HTR-8/SVneo (cell line): ENCODE measurements around the gene FAAP20.
"Not testable (repeated sequence)": the region's sequence is repeated elsewhere in the genome, so short reads cannot be mapped to it uniquely, and the experiment has no call there.

Experiments used
- DNase-seq: peaks from one replicate; pipeline ENCODE4 v3.0.0; 2011; ENCODE audit warnings: low spot score, mixed read lengths; ENCODE audit not compliant: insufficient read length
- FAIRE-seq: peaks from 2 replicates; lab custom pipeline; 2011; peaks lifted over from hg19 to GRCh38; lab: Jason Lieb, UNC

The FAAP20 gene

GRCh38 chr1:2166254-2166653 is 28.3 kb downstream of the FAAP20 start:
- no peak for FAIRE-seq
- DNase-seq, result no peak

DNA sequence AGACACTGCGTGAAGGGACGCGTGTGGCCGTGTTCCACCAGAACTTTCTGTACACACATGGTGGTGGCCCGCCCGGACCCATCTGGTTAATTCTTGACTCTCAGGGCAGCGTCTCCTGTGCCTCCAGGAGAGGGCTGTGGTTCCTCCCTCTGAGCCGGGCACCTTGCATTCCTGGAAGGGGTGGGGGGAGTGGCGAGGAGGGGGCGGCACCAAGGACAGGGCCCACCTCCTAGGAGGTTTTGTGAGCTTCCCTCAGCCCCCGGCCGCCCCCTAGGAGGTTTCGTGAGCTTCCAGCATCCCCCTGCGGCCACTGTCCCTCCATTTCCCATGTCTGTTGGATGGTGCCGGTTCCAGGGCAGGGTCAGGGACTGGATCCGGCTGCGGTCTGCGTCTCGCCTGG is 28.9 kb downstream of the FAAP20 start:
- DNase-seq, result no peak
- no peak for FAIRE-seq

GRCh38 chr1:2163205-2163604 is 31.4 kb downstream of the FAAP20 start:
- DNase-seq (no peak), FAIRE-seq (no peak)

- DNase-seq (no peak), FAIRE-seq (no peak)
Measured at GRCh38 chr1:2160451-2161300, 33.9 kb downstream of the FAAP20 start.

GRCh38 chr1:2159124-2159523 is 35.4 kb downstream of the FAAP20 start:
- DNase-seq (no peak), FAIRE-seq (no peak)

GRCh38 chr1:2158272-2158671 is 36.3 kb downstream of the FAAP20 start:
- no peak for FAIRE-seq
- DNase-seq, result no peak

- DNase-seq (no peak), FAIRE-seq (no peak)
Measured at GRCh38 chr1:2157856-2158255, 36.7 kb downstream of the FAAP20 start.

- DNase-seq (no peak), FAIRE-seq (no peak)
Measured at GRCh38 chr1:2156866-2157265, 37.7 kb downstream of the FAAP20 start.

DNA sequence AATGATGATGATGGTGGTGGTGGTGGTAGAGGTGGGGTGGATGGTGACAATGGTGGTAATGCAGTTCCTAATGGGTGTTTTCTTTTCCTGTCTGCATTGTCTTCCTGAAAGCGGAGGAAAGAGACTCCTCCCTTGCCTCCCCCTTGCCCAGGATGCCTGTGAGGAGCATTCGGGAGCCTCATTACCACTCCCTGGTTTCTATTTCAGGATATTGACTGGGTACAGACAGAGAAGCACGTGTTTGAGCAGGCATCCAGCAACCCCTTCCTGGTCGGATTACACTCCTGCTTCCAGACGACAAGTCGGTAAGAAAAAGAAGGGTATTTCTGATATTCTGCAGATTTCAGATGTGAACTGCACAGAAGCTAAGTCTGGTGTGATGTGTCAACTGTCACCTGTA is 38.8 kb downstream of the FAAP20 start:
- DNase-seq (no peak), FAIRE-seq (no peak)

GRCh38 chr1:2155147-2155598 is 39.4 kb downstream of the FAAP20 start:
- DNase-seq (no peak), FAIRE-seq (peak; percentile 99)

- DNase-seq, result no peak
- FAIRE-seq, result no peak
Measured at GRCh38 chr1:2154022-2154421, 40.5 kb downstream of the FAAP20 start.

GRCh38 chr1:2152954-2153353 is 41.6 kb downstream of the FAAP20 start:
- no peak for FAIRE-seq

GRCh38 chr1:2151911-2152310 is 42.7 kb downstream of the FAAP20 start:
- DNase-seq (no peak), FAIRE-seq (no peak)

More at GRCh38 chr1:2152954-2153353, 41.6 kb downstream of the FAAP20 start:
- DNase-seq, result no peak

DNA sequence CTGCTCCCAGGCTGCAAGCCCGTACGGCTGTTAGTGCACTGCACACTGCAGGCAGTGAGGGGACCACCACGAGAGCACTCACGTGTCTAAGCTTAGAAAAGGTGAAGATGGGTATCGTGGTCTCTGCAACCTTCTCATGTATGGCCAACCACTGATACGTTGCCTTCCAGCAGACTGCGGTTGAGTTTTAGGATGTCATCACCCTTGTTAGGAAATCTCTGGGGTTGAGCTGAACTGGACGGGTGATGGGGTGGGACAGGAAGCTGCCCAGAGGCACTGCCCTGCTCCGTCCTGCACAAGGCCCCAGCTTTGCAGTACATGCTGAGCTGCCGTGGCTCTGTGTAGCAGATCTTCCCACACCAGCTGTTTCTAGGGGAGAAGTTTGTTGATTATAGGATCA is 43.3 kb downstream of the FAAP20 start:
- no peak for FAIRE-seq
- no peak for DNase-seq

DNA sequence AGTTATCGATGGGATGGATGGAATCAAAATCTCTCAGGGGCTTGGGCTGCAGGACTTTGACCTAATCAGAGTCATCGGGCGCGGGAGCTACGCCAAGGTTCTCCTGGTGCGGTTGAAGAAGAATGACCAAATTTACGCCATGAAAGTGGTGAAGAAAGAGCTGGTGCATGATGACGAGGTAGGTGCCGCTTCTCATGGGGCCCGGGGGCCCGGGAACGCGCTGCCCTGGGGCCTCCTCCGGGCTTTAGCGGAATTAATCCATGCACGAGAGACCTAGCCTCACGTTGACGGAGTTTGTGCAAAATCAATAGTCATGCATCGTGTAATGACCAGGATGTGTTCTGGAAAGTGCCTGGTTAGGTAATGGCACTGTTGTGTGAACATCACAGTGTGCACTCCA is 43.8 kb downstream of the FAAP20 start:
- FAIRE-seq, result no peak

GRCh38 chr1:2148691-2149090 is 45.9 kb downstream of the FAAP20 start:
- FAIRE-seq (no peak), DNase-seq (no peak)

More for the DNA sequence above, 43.8 kb downstream of the FAAP20 start:
- DNase-seq, result no peak

- DNase-seq, FAIRE-seq: not testable (repeated sequence)
Measured at GRCh38 chr1:2147869-2148268, 46.7 kb downstream of the FAAP20 start.

GRCh38 chr1:2146836-2147517 is 47.6 kb downstream of the FAAP20 start:
- FAIRE-seq, result no peak

DNA sequence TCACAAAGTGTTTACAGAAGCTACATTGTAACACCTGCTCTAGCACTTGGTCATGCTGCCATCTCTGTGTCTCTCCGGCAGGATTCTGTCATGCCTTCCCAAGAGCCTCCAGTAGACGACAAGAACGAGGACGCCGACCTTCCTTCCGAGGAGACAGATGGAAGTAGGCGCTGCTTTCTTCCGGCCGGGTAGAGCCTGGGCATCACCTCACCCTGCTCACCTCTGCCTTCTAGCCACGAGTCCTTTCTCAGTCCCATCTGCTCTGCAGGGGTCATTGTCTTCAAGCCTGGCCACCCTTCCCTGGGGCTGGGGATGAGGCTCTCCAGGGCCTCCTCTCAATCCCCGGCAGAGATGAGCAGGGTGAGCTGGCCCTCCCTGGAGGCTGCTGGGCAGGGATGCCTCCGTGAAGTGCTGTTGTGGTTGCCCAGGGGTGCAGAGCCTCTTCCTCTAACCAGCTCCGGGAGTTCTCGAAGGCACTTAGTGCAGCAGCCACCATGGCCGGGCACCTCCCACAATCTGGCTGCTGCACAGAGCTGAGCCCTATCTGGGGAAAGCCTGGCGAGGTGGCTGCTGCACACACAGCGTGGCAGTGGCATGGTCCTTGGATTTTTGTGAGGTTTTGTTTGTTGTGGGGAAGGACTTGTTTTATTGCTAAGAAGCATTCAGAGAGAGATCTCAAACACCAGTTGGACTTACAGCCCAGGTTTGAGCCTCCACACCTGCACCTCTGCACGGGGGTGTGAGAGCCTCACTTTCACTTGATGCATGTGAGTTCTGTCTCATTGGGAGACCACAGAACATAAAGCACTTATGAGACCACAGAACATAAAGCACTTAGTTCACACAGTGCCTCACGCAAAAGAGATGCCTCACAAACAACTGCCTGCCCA is 48.4 kb downstream of the FAAP20 start:
- FAIRE-seq, result no peak
- no peak for DNase-seq

More at GRCh38 chr1:2146836-2147517, 47.6 kb downstream of the FAAP20 start:
- no peak for DNase-seq

DNA sequence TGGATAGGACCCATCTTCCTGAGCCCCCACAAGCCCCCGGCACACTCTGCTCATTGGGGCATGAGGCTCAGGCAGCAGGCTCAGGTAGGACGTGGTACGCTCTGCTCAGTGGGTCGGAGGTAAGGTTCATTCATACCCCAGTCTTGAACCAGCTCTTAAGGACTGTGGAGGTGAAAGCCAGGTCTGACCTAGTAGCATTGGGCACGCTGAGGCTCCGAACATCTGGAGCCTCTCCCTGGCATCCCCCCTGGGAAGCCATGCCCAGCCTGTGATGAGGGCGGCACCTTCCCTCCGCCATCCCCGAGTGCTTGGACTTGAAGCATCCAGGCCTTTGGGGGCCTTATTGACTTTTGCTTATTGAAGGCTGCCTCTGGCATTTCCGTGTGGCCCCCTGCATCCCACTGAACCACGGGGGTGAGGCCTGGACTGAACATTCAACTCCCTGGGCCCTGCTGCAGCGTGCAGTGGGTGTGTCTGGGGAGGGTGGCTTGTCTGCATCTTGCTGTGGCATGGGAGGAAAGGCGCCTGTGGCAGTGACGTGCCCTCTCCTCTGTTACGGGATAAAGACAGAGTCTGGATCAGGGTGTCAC is 50.0 kb downstream of the FAAP20 start:
- no peak for DNase-seq
- no peak for FAIRE-seq
